Esophagus squamous epithelium (tissue), 4 donors: ENCODE results near the gene EXOC1.

ENCODE experiments used
- POLR2A ChIP-seq, 4 donors: fragments of 450-650 bp; IDR thresholded peaks; one replicate each; pipeline ENCODE4 v1.6.1; 2017; ENCODE audit warnings: antibody characterized with exemption in 4 of 4, mild to moderate bottlenecking in 4 of 4, moderate library complexity in 3 of 4
- TF ChIP-seq, protein P1 (sequence below), 6 experiments: fragments of 450-650 bp in 4 of 6; fragments of 200-600 bp in 2 of 6; sonication (generic) in 2 of 6; IDR thresholded peaks; one replicate each; pipeline ENCODE4 v1.5.1; 2016 to 2019; ENCODE audit warnings: antibody characterized with exemption in 6 of 6, mild to moderate bottlenecking in 4 of 6, moderate library complexity in 4 of 6

DNA sequence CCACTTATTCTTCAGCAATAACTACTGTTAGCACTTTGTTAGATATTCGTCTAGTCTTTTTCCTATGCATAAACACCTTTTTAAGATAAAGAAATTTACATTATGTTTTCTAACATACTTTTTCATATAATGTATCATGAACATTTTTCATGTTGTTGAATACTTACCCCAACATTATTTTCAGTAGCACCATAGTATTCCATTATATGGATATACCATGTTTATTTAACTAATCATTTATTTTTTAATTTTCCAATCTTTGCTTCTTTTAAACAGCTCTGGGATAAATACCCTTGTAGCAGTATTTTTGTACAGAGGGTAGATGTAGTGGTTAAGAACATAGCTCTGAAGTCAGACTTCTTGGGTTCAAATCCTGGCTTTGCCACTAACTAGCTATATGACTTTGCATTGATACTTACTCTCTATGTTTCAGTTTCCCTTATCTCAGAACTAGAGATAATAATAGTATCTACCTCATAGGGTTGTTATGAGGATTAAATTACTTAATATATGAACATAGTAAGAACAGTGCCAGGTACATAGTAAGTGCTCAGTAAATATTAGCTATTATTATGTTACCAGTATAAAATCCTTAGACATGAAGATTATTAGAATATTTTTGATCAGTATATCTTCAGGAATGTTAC, 11.3 kb downstream of the EXOC1 start:
- TF ChIP-seq, protein P1, sequence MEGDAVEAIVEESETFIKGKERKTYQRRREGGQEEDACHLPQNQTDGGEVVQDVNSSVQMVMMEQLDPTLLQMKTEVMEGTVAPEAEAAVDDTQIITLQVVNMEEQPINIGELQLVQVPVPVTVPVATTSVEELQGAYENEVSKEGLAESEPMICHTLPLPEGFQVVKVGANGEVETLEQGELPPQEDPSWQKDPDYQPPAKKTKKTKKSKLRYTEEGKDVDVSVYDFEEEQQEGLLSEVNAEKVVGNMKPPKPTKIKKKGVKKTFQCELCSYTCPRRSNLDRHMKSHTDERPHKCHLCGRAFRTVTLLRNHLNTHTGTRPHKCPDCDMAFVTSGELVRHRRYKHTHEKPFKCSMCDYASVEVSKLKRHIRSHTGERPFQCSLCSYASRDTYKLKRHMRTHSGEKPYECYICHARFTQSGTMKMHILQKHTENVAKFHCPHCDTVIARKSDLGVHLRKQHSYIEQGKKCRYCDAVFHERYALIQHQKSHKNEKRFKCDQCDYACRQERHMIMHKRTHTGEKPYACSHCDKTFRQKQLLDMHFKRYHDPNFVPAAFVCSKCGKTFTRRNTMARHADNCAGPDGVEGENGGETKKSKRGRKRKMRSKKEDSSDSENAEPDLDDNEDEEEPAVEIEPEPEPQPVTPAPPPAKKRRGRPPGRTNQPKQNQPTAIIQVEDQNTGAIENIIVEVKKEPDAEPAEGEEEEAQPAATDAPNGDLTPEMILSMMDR (IDR thresholded peaks at IDR 0.05), result no peak
- TF ChIP-seq POLR2A (IDR thresholded peaks at IDR 0.05), result no peak
